Activated CD4-positive, alpha-beta T cell treated with anti-CD3 and anti-CD28 coated beads, Interleukin-2, amount 10 ng/mL, durations not matched to agents 24 days and 14 days (primary cell): Measurements from ENCODE around the gene NIPBL. TPM values are rescaled to one million over a fixed set of nuclear protein-coding genes. Genes with fewer than 3 reads are reported as not detected.
A peak's percentile ranks its signal among the peaks of the same experiment; 100 is the strongest.
"Not testable (repeated sequence)": the region's sequence is repeated elsewhere in the genome, so short reads cannot be mapped to it uniquely, and the experiment has no call there.

Source experiments
- DNase-seq: peaks from one replicate; pipeline ENCODE4 v3.0.0; 2022
- H3K27ac Mint-ChIP-seq: one replicate; pipeline ENCODE4 v1.8.0; 2022; ENCODE audit warnings: mild to moderate bottlenecking, mixed read lengths
- H3K27me3 Mint-ChIP-seq: one replicate; pipeline ENCODE4 v1.8.0; 2022; ENCODE audit warnings: mixed read lengths
- H3K36me3 Mint-ChIP-seq: one replicate; pipeline ENCODE4 v1.8.0; 2022; ENCODE audit warnings: low read depth, mild to moderate bottlenecking, mixed read lengths
- H3K4me1 Mint-ChIP-seq: one replicate; pipeline ENCODE4 v1.8.0; 2021; ENCODE audit warnings: mixed read lengths
- H3K4me3 Mint-ChIP-seq: one replicate; pipeline ENCODE4 v1.8.0; 2022; ENCODE audit warnings: mild to moderate bottlenecking, moderate library complexity, mixed read lengths
- H3K9me3 Mint-ChIP-seq: one replicate; pipeline ENCODE4 v1.8.0; 2021; ENCODE audit warnings: mixed read lengths
- intact Hi-C: fragments of 100-400 bp; cut with micrococcal nuclease; formaldehyde crosslinking; loops from one replicate; pipeline ENCODE4 v1.15.1; 2023
- total RNA-seq: library from RNA; stranded (reverse); gene quantifications from 2 replicates; pipeline ENCODE4 v1.2.3, GENCODE V29; 2022

Gene NIPBL, protein sequence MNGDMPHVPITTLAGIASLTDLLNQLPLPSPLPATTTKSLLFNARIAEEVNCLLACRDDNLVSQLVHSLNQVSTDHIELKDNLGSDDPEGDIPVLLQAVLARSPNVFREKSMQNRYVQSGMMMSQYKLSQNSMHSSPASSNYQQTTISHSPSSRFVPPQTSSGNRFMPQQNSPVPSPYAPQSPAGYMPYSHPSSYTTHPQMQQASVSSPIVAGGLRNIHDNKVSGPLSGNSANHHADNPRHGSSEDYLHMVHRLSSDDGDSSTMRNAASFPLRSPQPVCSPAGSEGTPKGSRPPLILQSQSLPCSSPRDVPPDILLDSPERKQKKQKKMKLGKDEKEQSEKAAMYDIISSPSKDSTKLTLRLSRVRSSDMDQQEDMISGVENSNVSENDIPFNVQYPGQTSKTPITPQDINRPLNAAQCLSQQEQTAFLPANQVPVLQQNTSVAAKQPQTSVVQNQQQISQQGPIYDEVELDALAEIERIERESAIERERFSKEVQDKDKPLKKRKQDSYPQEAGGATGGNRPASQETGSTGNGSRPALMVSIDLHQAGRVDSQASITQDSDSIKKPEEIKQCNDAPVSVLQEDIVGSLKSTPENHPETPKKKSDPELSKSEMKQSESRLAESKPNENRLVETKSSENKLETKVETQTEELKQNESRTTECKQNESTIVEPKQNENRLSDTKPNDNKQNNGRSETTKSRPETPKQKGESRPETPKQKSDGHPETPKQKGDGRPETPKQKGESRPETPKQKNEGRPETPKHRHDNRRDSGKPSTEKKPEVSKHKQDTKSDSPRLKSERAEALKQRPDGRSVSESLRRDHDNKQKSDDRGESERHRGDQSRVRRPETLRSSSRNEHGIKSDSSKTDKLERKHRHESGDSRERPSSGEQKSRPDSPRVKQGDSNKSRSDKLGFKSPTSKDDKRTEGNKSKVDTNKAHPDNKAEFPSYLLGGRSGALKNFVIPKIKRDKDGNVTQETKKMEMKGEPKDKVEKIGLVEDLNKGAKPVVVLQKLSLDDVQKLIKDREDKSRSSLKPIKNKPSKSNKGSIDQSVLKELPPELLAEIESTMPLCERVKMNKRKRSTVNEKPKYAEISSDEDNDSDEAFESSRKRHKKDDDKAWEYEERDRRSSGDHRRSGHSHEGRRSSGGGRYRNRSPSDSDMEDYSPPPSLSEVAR (N-terminal part only)
- total RNA-seq: 49.3 and 49.6 TPM in 2 replicates

GRCh38 chr5:36876299-36876964 is at the start of gene NIPBL:
Gene NIPBL (plus strand): TSS chr5:36876769. CDS start chr5:36953697, 76,928 bp downstream.
- Mint-ChIP-seq H3K27ac (peak within 1 kb of the TSS; percentile 91), H3K36me3 (peaks cover 7% of the 10 kb centered on the region), H3K4me1 (peaks cover 29% of the 10 kb centered on the region), H3K4me3 (peak within 1 kb of the TSS; percentile 88), H3K27me3 (no peaks in the 10 kb centered on the region), H3K9me3 (no peaks in the 10 kb centered on the region)
- DNase-seq: peak; percentile 96
- intact Hi-C loops: loop anchor here (2.0 to 10.0 kb wide), 9 partner anchors 51 to 1262 kb away; partner anchors contain the start of genes CPLANE1, LMBRD2, NADK2 and NUP155

GRCh38 chr5:36832274-36832673 is 44.3 kb upstream of the NIPBL start:
- Mint-ChIP-seq H3K4me3 (no peak overlapping the region), H3K27me3 (peaks cover 18% of the 10 kb centered on the region), H3K36me3 (no peaks in the 10 kb centered on the region), H3K9me3 (no peaks in the 10 kb centered on the region), H3K4me1 (no peaks in the 10 kb centered on the region), H3K27ac (no peak overlapping the region)
- intact Hi-C loops: no loop called here
- no peak for DNase-seq

DNA sequence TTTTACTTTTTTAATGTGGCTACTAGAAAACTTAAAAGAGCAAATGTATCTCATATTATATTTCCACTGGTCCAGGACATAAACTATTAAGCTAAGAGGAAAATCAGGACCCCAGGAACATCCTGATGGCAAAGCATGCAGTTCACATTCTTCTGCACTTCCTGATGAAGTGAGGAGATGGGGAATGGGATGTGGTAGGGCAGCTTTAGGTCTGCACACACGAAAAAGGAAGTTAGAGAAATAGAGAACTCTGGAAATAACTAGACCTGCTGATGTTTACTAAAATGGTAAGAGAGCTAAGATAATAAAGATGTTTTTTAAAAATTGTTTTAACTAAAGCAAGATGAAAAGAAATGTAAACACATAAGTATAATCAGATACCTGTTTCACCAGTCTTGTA is 39.7 kb upstream of the NIPBL start:
- DNase-seq: no peak
- Mint-ChIP-seq H3K27ac (no peak overlapping the region), H3K36me3 (no peaks in the 10 kb centered on the region), H3K4me3 (no peak overlapping the region), H3K4me1 (no peaks in the 10 kb centered on the region), H3K9me3 (no peaks in the 10 kb centered on the region), H3K27me3 (peaks cover 26% of the 10 kb centered on the region)
- intact Hi-C loops: no loop called here

- no peaks in the 10 kb centered on the region for H3K9me3 Mint-ChIP-seq
- no peaks in the 10 kb centered on the region for H3K36me3 Mint-ChIP-seq
- DNase-seq: no peak
- intact Hi-C loops: no loop called here
- no peak overlapping the region for H3K27ac Mint-ChIP-seq
- H3K4me3 Mint-ChIP-seq: no peak overlapping the region
- H3K27me3 Mint-ChIP-seq: peaks cover 29% of the 10 kb centered on the region
- peaks cover 5% of the 10 kb centered on the region for H3K4me1 Mint-ChIP-seq
Observed at GRCh38 chr5:36839489-36840476, 36.8 kb upstream of the NIPBL start.

DNA sequence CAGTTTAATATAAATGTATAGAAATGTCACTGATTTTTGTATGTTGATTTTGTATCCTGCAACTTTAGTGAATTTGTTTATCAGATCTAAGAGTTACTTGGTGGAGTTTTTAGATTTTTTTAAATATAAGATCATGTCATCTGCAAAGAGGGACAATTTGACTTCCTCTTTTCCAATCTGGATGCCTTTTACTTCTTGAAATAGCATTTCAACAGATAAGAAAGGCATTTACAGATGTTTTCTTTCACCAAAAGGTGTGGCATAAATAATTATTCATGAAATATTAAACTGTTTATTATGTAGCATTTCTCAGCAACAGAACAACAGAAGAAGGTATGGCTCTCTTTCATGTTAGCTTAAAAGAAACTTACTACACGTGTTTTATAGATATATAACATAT is 34.9 kb upstream of the NIPBL start:
- Mint-ChIP-seq H3K4me3 (no peak overlapping the region), H3K4me1 (peaks cover 5% of the 10 kb centered on the region), H3K27ac (no peak overlapping the region), H3K36me3 (no peaks in the 10 kb centered on the region), H3K9me3 (no peaks in the 10 kb centered on the region), H3K27me3 (peaks cover 27% of the 10 kb centered on the region)
- no peak for DNase-seq
- intact Hi-C loops: no loop called here

DNA sequence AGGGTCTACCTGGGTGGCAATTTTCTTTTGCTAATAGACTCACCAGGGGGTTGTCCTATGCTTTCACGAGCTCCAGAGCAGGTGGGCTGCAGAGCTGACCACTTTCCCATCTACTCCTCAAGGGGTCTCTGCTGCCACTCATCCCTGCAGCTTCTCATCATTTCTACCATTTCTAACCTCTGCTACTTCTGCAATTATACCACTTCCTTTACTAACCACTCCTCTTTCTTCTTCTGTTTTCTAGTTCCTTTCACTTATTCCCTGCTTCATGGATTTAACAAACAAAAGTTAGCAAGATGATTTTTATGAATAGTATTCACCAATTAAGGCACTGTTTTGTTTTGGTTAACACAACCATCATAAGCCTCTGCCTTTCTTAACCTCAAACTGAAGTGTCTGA is 34.5 kb upstream of the NIPBL start:
- H3K27me3 Mint-ChIP-seq: peaks cover 25% of the 10 kb centered on the region
- no peak overlapping the region for H3K27ac Mint-ChIP-seq

DNA sequence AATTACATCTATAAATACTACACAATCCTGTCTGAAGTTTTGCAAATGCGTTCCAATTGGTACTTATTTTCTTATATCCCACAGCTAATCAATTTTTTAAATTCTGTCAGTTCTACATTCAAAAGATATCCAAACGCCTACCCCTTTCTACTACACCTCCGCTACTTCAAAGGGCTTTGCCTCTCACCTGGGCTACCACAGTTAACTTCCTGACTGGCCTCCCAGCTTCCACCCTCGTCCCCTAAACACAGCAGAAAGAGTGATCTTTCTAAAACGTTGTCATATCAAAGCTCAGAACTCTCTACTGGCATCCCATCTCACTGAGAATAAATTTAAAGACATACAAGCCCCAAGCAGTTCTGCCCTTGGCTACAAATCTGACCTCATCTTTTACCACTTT is 32.3 kb upstream of the NIPBL start:
- no peaks in the 10 kb centered on the region for H3K36me3 Mint-ChIP-seq
- DNase-seq: no peak
- H3K9me3 Mint-ChIP-seq: no peaks in the 10 kb centered on the region
- H3K27me3 Mint-ChIP-seq: peaks cover 18% of the 10 kb centered on the region
- H3K4me1 Mint-ChIP-seq: peaks cover 5% of the 10 kb centered on the region
- H3K27ac Mint-ChIP-seq: no peak overlapping the region
- intact Hi-C loops: no loop called here
- H3K4me3 Mint-ChIP-seq: no peak overlapping the region

More for the DNA sequence above, 34.5 kb upstream of the NIPBL start:
- Mint-ChIP-seq H3K9me3 (no peaks in the 10 kb centered on the region), H3K4me3 (no peak overlapping the region), H3K36me3 (no peaks in the 10 kb centered on the region), H3K4me1 (peaks cover 5% of the 10 kb centered on the region)
- intact Hi-C loops: no loop called here
- no peak for DNase-seq

DNA sequence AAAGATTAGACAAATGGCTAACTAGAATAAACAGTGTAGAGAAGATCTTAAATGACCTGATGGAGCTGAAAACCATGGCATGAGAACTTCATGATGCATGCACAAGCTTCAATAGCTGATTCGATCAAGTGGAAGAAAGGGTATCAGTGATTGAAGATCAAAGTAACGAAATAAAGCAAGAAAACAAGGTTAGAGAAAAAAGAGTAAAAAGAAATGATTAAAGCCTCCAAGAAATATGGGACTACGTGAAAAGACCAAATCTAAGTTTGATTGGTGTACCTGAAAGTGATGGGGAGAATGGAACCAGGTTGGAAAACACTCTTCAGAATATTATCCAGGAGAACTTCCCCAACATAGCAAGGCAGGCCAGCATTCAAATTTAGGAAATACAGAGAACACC is 28.0 kb upstream of the NIPBL start:
- H3K27ac Mint-ChIP-seq, H3K36me3 Mint-ChIP-seq, intact Hi-C loops, H3K9me3 Mint-ChIP-seq, DNase-seq, H3K4me3 Mint-ChIP-seq, H3K4me1 Mint-ChIP-seq: not testable (repeated sequence)
- peaks cover 20% of the 10 kb centered on the region for H3K27me3 Mint-ChIP-seq

- DNase-seq, H3K4me3 Mint-ChIP-seq, H3K36me3 Mint-ChIP-seq, H3K9me3 Mint-ChIP-seq, intact Hi-C loops, H3K27ac Mint-ChIP-seq, H3K4me1 Mint-ChIP-seq: not testable (repeated sequence)
- H3K27me3 Mint-ChIP-seq: peaks cover 11% of the 10 kb centered on the region
Observed at GRCh38 chr5:36852903-36853302, 23.7 kb upstream of the NIPBL start.

GRCh38 chr5:36854402-36855140 is 22.0 kb upstream of the NIPBL start:
- no peak overlapping the region for H3K27ac Mint-ChIP-seq
- peaks cover 17% of the 10 kb centered on the region for H3K27me3 Mint-ChIP-seq
- no peak for DNase-seq
- peaks cover 5% of the 10 kb centered on the region for H3K9me3 Mint-ChIP-seq
- intact Hi-C loops: no loop called here
- H3K36me3 Mint-ChIP-seq: no peaks in the 10 kb centered on the region
- H3K4me3 Mint-ChIP-seq: no peak overlapping the region
- H3K4me1 Mint-ChIP-seq: peaks cover 3% of the 10 kb centered on the region

GRCh38 chr5:36855141-36855495 is 21.5 kb upstream of the NIPBL start:
- Mint-ChIP-seq H3K36me3 (no peaks in the 10 kb centered on the region), H3K4me3 (no peak overlapping the region), H3K27ac (no peak overlapping the region), H3K4me1 (peaks cover 3% of the 10 kb centered on the region), H3K9me3 (peaks cover 5% of the 10 kb centered on the region), H3K27me3 (peaks cover 18% of the 10 kb centered on the region)
- intact Hi-C loops: no loop called here
- DNase-seq: no peak

GRCh38 chr5:36861871-36862270 is 14.7 kb upstream of the NIPBL start:
- H3K36me3 Mint-ChIP-seq: peaks cover 5% of the 10 kb centered on the region

More at GRCh38 chr5:36861871-36862270, 14.7 kb upstream of the NIPBL start:
- Mint-ChIP-seq H3K9me3 (no peaks in the 10 kb centered on the region), H3K27ac (no peak overlapping the region), H3K27me3 (peaks cover 35% of the 10 kb centered on the region), H3K4me1 (no peaks in the 10 kb centered on the region), H3K4me3 (no peak overlapping the region)
- intact Hi-C loops: no loop called here
- no peak for DNase-seq
